CD4-positive, alpha-beta T cell treated with Interleukin-17A for 1 hour (primary cell): ENCODE measurements around the gene MAGEF1.
"Not testable (repeated sequence)": the region's sequence is repeated elsewhere in the genome, so short reads cannot be mapped to it uniquely, and the experiment has no call there.

Experiments used
- DNase-seq: peaks from one replicate; pipeline ENCODE4 v3.0.0-alpha.2; 2020

MAGEF1 gene

DNA sequence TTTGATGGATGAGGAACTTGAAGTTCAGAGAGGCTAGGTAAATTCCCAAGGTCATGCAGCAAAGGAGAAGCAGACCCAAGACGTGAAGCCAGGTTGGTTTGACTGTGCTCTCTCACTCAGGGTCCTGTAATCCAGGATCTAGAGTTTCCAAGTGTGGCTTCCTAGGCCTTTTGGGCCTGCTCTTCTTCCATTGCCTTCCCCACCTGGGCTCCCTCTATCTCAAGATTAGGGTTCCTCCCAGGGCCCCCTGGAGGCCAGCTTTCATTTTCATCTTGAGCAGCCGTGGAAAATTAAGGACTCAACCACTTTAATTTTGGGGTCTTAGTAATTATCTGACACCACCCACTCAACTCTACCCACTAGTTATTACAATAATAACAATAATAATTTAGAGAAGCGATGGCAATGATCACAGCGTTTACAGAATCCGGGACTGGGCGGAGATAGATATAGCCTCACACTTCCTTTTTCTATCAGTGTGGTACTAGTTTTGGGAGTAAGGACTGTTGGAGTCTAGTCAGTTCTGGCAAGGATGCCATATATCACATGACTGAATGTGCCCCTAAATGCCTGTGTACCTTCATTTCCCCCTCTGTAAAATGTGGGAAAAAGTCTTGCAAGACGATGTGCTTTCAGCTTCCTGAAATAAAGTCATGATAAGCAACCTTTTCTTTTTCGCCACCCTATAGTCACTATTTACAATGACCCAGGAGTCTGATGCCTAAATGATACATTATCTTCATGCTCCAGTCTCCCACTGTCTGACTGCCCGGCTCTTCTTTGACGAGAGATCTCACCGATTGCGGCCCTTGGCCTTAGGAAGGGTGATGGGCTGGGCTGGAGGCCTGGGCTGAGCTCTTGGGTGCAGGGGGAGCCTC, 30.2 kb upstream of the MAGEF1 start:
- no peak for DNase-seq

DNA sequence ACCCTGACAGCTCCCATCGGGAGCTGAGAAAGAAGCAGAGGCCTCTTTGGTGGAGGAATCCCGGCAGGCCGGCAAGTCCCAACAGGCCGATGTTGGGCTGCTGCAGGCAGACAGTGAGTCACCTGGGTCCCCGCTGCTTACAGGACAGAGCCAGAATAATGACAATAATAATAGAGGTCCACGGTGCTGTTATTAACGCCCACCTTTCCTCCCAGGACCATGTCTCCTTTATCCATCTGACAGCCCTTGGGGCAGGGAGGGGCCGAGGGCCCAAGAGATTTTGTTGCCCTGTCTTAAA, 29.3 kb upstream of the MAGEF1 start:
- no peak for DNase-seq

DNA sequence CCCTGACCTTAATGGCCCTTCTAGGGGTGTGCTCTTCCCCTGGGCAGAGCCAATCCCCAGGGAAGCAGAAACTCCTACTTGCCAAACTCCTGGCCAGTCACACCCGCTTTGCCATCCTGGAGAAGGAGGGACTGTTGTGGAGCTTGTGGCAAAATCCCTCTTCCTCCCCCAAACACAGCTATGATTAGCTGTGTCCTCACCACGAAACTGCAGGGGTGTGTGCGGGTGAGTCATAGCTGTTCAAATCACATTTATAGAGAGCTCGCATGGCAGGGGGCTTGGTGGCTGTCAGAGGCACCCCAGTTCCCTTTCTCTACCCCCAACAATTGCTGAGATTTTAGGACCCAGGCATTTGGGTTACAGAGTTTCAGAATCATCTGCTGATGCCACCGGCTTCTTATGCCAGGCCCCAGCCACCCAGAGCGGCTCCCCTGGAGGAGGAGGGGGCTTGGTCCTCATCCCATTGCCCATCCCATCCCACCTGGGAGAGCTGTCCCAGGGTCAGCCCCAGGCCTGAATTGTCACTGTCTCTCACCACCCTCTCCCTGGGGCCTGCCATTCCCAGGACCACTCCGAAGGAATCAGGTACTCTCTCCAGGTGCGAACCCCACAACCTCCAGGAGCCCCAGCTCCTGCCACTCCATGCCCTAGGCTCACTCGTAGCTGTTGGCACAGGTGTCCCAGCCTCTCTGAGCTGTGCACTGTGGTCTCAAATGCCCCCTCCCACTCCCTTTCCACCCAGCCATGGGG, 28.8 kb upstream of the MAGEF1 start:
- DNase-seq = no peak

DNA sequence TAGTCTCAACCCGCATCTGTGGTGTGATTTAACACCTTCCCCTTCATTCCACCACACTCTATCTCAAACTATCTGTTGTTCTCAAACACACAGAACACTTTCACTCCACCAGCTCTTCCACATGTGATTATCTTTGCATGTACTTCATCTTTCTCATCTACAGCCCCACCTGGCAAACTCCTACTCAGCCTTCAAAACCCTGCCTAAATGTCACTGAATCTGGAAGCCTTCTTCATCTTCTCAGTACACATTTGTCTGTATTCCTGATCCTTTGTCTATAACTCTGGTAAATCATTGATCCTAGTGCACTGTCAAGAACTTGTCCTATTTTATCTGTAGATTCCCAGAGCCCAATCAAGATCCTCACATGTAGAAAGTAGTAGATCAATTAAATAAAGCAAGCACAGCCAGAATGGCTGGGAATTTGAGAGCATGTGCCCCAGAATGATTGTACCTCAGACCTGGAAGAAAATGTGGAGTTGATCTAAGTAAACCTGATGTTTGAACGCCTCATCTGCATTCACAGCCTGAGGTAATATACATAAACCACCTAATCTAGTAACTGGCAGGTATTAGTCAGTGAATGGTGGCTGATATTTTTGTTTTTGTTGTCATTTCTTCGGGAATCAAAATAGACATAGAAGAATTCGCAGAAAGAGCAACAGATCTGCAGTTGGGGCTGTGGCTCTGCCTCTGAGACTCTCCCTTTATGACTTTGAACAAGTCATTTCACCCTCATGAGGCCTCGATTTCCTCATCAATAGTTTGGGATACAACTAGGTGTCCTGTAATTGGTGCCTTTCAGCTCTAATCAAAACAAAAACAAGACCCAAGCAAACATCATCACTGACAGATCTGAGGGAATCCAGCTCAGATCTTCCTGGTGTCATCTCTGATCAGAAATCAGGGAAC, 28.0 kb upstream of the MAGEF1 start:
- no peak for DNase-seq

DNA sequence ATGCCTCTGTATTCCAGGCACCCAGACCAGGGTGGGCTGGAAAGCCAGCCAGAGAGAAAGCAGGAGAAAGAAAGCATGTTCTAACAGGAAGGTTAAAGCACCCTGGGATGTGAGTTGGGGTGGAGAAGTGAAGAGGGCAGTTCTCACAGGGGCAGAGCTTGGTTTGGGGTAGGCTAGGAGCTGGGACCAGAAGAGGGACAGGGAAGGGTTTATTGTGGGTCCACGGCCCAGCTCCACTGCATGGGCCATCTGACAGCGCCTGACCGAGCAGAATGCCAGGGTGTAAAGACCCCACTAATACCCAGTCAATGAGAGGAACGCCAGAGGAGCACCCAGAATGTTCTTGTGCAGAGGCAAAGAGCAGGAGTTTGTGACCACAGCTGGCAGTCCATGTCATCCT, 27.1 kb upstream of the MAGEF1 start:
- DNase-seq = no peak

DNA sequence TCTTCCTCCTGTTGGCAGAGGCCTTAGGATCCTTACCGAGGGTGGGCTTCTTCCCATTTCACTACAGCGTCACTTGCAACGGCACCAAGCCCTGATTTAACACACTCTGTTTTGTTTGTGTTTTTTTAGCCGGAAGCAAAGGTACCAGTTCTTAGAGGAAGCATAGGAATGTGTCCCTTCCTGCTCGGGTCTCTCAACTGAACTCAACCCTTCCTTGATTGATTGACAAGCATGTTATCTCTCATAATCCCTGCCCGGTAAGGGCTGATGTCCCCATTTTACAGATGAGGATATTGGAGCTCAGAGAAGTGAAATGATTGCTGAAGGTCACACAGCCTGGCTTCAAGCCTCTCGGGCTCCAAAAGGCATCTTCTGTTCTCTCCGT, 26.6 kb upstream of the MAGEF1 start:
- no peak for DNase-seq

DNA sequence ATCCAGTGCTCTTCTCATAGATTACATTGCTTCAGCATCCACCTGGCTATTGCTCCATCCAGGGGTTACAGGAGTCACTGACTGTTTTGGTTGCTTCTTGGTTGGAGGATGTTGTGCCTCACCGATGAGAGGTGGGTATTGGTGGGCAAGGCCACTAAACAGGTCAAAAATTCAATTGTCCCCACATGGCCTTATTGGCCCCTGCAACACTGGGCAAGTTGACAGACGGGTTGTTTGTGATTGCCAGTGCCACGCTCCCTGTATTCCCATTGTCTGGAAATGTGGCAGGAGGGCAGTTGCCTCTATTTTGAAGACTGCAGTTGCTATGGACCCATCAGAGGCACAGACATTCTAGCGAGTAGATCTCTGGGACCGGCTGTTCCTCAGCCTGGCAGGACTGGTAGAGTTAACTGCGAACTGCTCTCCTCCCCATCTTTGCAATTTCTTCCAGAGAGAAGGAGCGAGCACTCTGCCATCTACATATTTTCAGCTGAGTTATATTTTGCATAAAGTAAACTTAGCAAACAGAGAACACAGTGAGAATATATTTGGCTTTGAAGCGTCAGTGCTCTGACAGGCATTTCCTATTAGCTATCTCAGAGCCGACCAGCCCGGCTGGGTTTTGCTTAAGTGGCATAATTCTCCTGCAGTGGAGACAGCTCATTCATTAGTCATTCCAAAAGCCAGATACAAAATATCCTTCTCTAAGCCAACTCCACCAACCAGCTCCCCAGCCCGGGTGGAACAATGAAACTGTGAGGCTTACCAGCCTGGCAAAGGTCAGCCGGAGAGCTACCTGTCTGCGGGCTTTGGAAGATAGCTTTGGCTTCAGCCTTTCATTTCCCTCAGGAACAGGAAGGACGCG, 26.0 kb upstream of the MAGEF1 start:
- no peak for DNase-seq

DNA sequence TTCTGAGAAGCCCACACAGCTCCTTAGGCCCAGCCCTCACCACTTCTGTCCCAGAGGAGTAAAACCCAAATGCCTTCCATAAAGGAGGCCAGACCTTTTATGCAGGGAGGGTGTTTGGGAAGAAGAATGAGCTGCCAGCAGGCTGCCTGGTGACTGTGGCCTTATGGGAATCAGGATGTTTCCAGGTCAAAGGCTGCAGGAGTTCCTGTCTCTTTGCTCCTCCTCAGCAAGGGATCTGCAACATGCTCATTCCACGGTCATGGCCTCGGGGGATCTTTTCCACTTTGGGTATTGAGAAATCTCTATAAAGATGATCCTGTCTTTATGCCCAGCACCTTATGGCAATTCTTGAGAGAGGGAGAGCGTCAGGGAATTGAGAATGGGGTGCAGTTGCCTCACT, 25.2 kb upstream of the MAGEF1 start:
- DNase-seq = no peak

DNA sequence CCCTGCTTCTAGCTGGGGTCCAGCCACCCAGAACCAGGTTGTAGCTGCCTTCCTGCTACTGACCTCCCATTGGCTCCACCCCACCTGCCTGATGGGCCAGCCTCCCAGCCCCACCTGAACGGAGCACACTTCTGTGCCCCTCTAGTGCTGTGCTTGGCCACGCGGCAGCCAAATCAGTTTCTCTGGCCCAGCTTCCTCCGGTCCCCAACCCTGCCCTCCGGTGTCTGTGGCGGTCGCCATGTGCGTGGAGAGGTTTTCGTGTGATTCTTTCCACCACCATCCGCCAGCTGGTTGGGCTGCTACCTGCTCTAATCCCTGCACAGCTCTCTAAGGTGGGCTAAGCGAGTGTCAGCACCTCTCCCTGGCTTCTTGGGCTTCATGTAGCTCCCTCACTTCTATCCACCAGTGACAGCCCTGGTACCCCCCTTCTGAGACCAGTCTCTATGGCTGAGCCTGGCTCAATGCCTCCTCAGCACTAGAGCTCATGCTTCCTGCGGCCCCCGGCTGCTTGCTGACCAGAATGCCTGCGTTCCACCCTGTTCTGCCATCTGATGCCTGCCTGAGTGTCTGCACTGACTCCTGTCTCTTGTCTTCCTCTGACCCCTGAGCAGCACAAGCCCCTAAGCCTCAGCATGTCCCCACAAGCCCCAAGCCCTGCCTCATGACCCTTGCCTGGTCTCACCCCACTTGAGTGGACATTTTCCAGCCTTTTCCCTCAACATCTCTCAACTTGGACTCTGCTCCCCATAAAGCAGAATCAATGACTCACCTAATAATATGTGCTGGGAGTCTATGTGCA, 23.2 kb upstream of the MAGEF1 start:
- no peak for DNase-seq

DNA sequence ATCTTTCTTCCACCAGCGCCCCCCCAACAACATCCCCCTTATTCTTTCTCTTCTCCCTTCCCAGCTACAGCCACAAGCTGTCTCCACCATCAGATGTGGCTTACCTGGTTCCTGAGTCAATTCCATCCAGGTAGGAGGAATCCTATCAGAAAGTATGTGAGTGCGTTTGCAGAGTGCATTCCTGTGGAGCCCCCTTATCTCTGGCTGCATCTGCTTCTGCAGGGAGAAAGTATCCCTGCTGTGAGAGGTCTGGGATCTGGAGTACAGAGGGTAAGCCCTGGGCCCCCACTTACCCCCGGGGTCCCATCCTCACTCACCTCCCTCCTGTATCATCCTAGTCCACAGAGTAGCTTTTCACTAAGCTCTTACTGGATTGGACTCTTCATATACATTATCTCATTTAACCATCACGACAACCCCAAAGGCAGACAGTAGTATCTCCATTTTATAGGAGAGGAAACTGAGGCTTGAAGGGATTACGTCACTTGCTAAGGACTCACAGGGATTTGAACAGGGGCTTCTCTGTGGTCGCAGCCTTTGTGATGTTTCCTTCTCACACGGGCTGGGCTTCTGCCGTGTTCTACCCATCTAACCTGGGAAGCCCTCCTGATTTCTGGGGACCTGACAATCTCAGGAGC, 22.2 kb upstream of the MAGEF1 start:
- no peak for DNase-seq

DNA sequence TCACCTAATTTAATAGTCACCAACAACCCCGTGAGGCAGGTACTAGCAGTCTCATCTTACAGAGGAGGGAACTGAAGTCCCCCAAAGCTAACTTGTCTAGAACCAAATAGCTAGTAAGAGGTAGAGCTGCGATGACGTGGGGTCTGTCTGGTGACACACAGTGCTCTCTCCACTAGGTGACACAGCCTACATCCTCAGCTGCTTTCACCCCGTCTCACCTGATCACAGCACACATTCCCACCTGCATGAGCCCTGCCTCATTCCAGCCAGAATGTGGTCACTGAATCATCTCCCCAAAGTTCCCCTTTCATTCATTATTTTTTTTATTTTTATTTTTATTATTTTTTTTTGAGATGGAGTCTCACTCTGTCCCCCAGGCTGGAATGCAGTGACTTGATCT, 21.3 kb upstream of the MAGEF1 start:
- DNase-seq = no peak

DNA sequence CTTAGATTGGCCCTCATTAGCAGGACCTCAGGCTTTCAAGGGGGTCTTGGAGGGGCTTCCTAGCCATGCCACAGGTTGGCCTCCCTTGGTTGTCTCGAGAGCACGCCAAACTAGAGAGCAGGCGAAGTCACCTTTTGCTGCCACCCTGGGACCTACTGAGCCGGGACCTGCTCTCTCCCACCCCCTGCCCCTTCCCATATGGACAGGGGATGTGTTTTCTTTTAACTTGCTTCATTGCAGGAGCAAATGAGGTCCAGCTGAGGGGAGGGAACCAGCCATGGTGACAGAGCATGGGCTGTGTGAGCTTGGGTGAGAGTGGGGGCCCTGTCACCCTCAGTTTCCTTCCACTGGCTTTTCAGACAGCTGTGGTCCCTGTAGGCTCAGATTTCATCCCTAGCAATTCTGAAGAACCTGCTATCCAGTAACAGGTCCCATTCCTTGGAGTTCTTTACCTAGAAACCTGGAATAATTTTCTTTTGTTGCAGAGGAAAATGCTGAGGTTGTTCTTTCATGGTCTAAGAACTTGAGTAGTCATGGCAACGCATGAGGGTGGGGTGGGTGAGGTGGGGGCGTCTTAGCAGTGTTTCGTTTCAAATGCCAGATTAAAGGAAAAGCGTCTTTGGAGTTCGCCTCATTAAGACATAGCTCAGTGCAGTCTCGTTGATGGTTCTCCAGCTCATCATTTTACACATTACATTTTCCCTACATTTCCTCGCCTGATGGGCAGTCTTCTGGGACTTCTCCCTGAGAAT, 20.1 kb upstream of the MAGEF1 start:
- no peak for DNase-seq

DNA sequence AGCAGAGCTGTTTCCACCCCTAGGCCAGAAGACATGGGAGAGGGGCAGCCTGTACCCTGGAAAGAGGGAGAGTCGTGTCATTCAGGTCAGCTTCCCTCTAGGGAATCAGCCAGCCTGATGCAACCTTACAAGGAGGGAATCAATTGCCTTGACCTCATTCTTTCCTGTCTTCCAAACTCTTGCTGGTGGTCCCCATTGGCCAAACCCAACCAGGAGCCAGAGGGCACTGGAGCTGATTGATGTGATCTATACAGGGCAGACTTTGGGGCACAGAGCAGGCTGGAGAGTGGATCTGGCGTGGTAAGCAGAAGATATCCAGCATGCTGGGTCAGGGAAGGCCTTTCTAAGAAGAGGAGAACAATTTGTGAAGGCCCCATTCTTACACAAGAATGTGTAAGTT, 19.1 kb upstream of the MAGEF1 start:
- no peak for DNase-seq

DNA sequence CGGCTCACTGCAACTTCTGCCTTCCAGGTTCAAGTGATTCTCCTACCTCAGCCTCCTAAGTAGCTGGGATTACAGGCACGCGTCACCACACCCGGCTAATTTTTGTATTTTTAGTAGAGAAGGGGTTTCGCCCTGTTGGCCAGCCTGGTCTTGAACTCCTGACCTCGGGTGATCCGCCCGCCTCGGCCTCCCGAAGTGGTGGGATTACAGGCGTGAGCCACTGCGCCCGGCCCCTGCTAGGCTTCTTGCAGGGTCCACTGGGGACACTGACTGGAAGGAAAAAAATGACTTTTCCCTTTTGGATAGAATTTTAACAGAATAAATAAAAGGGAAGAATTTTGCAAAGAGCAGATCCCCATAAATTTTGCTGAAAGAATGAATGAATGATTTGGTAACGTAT, 17.3 kb upstream of the MAGEF1 start:
- not testable (repeated sequence) for DNase-seq

DNA sequence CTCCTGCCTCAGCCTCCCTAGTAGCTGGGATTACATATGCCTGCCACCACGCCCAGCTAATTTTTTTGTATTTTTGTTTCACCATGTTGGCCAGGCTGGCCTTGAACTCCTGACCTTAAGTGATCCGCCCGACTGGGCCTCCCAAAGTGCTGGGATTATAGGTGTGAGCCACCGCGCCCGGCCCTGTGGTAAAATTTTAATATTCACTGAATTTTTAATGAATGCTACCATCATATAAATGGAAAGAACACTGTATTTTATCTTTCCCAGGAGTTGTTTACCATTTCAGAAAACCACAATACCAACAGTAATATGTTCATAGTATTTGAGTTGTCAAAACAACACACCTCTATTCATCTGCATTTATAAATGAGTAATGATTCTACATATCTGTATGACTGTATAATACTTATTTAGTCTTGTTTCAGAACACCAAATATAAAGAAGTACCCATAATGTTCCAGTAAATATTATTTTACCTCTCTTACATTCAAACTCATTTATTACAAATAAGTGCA, 16.2 kb upstream of the MAGEF1 start:
- DNase-seq = no peak

DNA sequence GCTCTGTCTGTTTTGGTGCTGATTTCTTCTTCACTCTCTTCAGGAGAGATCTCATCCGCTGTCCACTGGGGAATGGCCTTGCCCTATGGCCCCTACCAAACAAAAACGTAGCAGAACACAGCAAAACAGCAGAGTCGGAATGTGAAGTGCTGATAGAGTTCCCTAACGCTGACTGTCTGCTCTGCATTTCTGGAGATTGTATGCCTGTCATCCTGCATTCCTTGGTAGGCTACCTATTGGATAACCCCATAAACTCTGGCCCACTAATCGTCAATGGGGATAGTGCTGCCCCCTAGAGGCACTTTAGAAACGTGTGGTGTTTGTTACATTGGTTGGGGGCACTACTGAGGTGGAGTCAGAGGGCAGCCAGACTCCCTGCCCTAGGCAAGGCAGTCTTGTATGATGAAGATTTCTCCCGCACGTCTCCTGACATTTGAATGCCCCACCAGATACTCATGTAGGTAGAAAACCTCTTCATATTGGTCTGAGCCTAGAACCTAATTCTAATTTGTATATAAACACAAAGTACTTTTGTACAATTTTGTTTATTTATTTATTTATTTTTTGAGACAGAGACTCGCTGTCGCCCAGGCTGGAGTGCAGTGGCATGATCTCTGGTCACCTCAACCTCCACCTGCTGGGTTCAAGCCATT, 15.6 kb upstream of the MAGEF1 start:
- peak; percentile 53 for DNase-seq

DNA sequence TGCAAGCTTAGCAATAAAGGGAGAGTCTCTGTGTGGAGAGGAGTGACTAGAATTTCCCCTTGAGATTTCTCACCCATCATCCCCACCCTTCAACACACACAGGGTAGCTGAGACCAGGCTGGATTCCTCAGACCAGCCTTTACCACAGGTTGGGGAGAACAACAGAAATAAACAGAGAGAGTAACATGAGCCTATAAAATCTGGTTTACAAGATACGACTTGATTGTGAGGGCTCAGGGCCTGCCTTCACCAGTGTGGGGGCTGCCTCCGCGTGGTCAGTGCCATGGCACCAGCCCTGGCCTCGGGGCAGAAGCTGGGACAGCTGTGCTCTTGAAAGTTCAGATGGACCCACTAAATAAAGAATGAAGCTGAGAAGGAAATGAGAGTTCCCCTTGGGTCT, 14.6 kb upstream of the MAGEF1 start:
- no peak for DNase-seq

DNA sequence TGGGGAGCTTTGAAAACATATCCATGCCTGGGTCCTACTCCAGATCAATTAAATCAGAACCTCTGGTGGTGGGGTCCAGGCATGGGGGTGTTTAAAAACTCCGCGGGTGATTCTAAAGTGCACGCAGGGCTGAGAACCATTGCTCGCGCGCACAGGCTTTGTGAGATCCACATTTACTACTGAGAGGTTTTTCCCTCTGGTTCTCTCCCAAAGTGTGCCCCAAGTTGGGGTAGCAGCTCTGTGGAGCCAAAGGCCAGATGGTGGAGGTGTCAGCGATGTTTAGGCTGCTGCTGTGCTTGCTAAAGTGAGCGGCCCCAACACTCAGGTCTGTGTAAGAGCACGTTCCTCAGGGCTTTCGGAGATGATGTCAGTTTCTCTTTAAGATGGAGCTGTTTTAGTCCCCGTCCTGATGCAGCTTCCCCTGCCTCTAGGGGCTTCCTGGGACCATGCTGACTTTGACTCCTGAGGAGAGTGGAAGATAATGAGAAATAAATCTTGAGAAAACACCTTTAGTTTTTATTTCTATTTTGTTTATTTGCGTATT, 13.4 kb upstream of the MAGEF1 start:
- DNase-seq = no peak

DNA sequence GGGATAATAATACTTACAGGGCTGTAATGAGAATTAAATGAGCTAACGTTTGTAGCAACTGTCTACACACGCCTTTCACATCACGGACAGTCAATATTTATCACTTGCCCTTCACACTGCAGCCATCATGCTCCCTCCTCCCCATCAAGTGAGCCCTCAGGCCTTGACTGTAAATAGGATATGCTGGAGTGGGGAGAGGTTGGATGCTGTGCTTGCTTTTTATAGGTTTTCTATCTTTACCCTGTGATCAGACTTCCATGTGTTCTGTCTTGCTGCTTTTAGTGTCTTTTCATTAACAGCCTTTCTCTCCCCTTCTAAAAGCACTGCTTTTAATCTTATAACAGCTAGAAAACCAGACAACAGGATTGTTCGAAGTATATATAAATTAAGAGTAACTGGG, 12.8 kb upstream of the MAGEF1 start:
- DNase-seq = no peak
